Suprapubic skin (tissue), 4 donors: ENCODE measurements around the gene NR2F6. TPM values are rescaled to one million over a fixed set of nuclear protein-coding genes. Genes with fewer than 3 reads are reported as not detected.

Experiments used
- DNase-seq, 2 donors: peaks; one replicate each; pipeline ENCODE4 v3.0.0-alpha.2; 2019; ENCODE audit warnings: low spot score in 2 of 2
- H3K27ac ChIP-seq: fragments of 200-600 bp; sonication (generic); one replicate; pipeline ENCODE4 v1.5.1; 2019
- H3K27me3 ChIP-seq: fragments of 200-600 bp; sonication (generic); one replicate; pipeline ENCODE4 v1.5.1; 2019
- H3K36me3 ChIP-seq: fragments of 200-600 bp; sonication (generic); one replicate; pipeline ENCODE4 v1.5.1; 2019
- H3K4me1 ChIP-seq: fragments of 200-600 bp; sonication (generic); one replicate; pipeline ENCODE4 v1.5.1; 2019
- H3K4me3 ChIP-seq: fragments of 200-600 bp; sonication (generic); one replicate; pipeline ENCODE4 v1.5.1; 2019; ENCODE audit warnings: mild to moderate bottlenecking
- H3K9me3 ChIP-seq: fragments of 200-600 bp; sonication (generic); one replicate; pipeline ENCODE4 v1.5.1; 2019
- EP300 ChIP-seq: sonication (generic); formaldehyde crosslinking; IDR thresholded peaks from one replicate; pipeline ENCODE4 v1.6.1; 2017; ENCODE audit warnings: antibody characterized with exemption
- POLR2A ChIP-seq, 2 donors: fragments of 450-650 bp; IDR thresholded peaks; one replicate each; pipeline ENCODE4 v1.6.1; 2017; ENCODE audit warnings: antibody characterized with exemption in 2 of 2, mild to moderate bottlenecking in 2 of 2, moderate library complexity in 2 of 2
- POLR2AphosphoS5 ChIP-seq, 3 donors: sonication (generic); formaldehyde crosslinking; IDR thresholded peaks; one replicate each; pipeline ENCODE4 v1.6.1; 2017; ENCODE audit warnings: antibody characterized with exemption in 3 of 3
- WGBS: methylation state at CpG from one replicate; pipeline ENCODE4 v1.1.5; 2018; 5-methylcytosine and 5-hydroxymethylcytosine counted together
- total RNA-seq, 4 donors: library from RNA; depleted of rRNA; stranded (reverse); fragments of >200 nt; gene quantifications; one replicate each; pipeline ENCODE4 v1.1.0, GENCODE V29; 2016
- TF ChIP-seq, protein P1 (sequence below), 2 donors: fragments of 200-600 bp in 1 of 2; fragments of 450-650 bp in 1 of 2; sonication (generic) in 1 of 2; IDR thresholded peaks; one replicate each; pipeline ENCODE4 v1.5.1; 2016 to 2019; ENCODE audit warnings: antibody characterized with exemption in 2 of 2, mild to moderate bottlenecking in 1 of 2, moderate library complexity in 1 of 2

NR2F6 gene
- total RNA-seq, 4 donors from 2014 or later: 25.8 to 79.3 (median 54.8) TPM

GRCh38 chr19:17242431-17243208 lies 3.1 kb downstream of the NR2F6 start:
- H3K27me3 ChIP-seq: no peaks in the 10 kb centered on the region
- peaks cover 25% of the 10 kb centered on the region for H3K36me3 ChIP-seq
- no peaks in the 10 kb centered on the region for H3K9me3 ChIP-seq
- WGBS: 100% methylated on average over 2 of the region's 8 CpGs
- peaks cover 40% of the 10 kb centered on the region for H3K4me1 ChIP-seq
- H3K4me3 ChIP-seq: no peak overlapping the region
- no peak overlapping the region for H3K27ac ChIP-seq
- no peak for TF ChIP-seq POLR2A (IDR thresholded peaks at IDR 0.05)
- no peak for TF ChIP-seq EP300
- TF ChIP-seq, protein P1, sequence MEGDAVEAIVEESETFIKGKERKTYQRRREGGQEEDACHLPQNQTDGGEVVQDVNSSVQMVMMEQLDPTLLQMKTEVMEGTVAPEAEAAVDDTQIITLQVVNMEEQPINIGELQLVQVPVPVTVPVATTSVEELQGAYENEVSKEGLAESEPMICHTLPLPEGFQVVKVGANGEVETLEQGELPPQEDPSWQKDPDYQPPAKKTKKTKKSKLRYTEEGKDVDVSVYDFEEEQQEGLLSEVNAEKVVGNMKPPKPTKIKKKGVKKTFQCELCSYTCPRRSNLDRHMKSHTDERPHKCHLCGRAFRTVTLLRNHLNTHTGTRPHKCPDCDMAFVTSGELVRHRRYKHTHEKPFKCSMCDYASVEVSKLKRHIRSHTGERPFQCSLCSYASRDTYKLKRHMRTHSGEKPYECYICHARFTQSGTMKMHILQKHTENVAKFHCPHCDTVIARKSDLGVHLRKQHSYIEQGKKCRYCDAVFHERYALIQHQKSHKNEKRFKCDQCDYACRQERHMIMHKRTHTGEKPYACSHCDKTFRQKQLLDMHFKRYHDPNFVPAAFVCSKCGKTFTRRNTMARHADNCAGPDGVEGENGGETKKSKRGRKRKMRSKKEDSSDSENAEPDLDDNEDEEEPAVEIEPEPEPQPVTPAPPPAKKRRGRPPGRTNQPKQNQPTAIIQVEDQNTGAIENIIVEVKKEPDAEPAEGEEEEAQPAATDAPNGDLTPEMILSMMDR (IDR thresholded peaks at IDR 0.05): no peak
- TF ChIP-seq POLR2AphosphoS5 (IDR thresholded peaks at IDR 0.05): no peak
- DNase-seq: no peak

- no peaks in the 10 kb centered on the region for H3K9me3 ChIP-seq
- H3K27me3 ChIP-seq: no peaks in the 10 kb centered on the region
- peaks cover 42% of the 10 kb centered on the region for H3K4me1 ChIP-seq
- H3K36me3 ChIP-seq: peaks cover 25% of the 10 kb centered on the region
- H3K27ac ChIP-seq: no peak overlapping the region
- 93% methylated on average over 6 of the region's 6 CpGs for WGBS
- H3K4me3 ChIP-seq: no peak overlapping the region
- TF ChIP-seq POLR2A (IDR thresholded peaks at IDR 0.05) (no peak), EP300 (no peak), POLR2AphosphoS5 (IDR thresholded peaks at IDR 0.05) (no peak)
- TF ChIP-seq, protein P1 (IDR thresholded peaks at IDR 0.05): no peak
- DNase-seq: no peak
These were observed 4.8 kb downstream of the NR2F6 start for GRCh38 chr19:17240826-17241399.

GRCh38 chr19:17240062-17240752 lies 5.5 kb downstream of the NR2F6 start:
- TF ChIP-seq POLR2A (IDR thresholded peaks at IDR 0.05) (no peak), EP300 (no peak), POLR2AphosphoS5 (IDR thresholded peaks at IDR 0.05) (no peak)
- TF ChIP-seq, protein P1 (IDR thresholded peaks at IDR 0.05): no peak
- no peak overlapping the region for H3K4me3 ChIP-seq
- H3K27ac ChIP-seq: no peak overlapping the region
- DNase-seq: no peak
- H3K36me3 ChIP-seq: peaks cover 25% of the 10 kb centered on the region
- no peaks in the 10 kb centered on the region for H3K27me3 ChIP-seq
- H3K9me3 ChIP-seq: no peaks in the 10 kb centered on the region
- 82% methylated on average over 23 of the region's 24 CpGs for WGBS
- H3K4me1 ChIP-seq: peaks cover 49% of the 10 kb centered on the region

DNA sequence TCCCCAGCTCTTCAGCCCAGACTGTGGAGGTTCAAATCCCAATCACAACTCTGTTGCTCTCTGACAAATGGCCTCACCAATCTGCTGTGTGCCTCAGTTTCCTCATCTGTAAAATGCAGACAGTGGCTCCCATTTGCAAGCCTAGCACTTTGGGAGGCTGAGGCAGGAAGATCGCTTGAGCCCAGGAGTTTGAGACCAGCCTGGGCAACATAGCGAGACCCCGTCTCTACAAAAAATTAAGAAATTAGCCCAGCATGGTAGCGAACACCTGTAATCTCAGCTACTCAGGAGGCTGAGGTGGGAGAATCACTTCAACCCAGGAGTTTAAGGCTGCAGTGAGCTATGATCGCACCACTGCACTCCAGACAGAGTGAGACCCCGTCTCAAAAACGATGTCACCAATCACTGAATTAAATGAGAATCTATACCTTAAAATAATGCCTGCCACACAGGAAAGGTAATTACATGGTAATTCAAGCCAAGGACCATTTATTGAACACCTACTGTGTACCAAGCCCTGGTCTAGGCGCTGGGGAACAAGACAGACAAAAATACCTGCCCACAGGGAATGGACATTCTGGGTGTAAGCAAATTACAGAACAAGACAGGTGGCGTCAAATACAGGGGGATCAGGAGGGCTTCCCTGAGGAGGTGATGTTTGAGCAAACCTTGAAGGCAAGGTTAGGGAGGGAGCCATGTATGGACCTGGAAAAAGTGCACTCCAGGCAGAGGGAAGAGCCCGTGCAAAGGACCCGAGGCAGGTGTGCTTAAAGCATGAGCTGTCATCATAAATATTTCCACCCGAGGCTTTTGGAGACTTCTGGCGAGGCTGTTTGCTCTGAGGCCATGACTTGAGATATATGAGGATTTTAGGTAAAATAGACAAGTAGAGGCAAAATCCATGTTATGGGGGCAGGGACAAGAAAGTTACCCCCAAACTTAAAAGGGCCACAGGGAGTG lies 7.7 kb downstream of the NR2F6 start:
- Histone ChIP-seq H3K9me3 (no peaks in the 10 kb centered on the region), H3K4me3 (no peak overlapping the region), H3K4me1 (peaks cover 39% of the 10 kb centered on the region), H3K36me3 (peaks cover 29% of the 10 kb centered on the region), H3K27ac (no peak overlapping the region), H3K27me3 (no peaks in the 10 kb centered on the region)
- TF ChIP-seq, protein P1 (IDR thresholded peaks at IDR 0.05): no peak
- TF ChIP-seq EP300: no peak
- TF ChIP-seq POLR2A (IDR thresholded peaks at IDR 0.05): no peak
- TF ChIP-seq POLR2AphosphoS5 (IDR thresholded peaks at IDR 0.05): no peak
- WGBS: 87% methylated on average over 13 of the region's 13 CpGs
- no peak for DNase-seq
